Activated naive CD4-positive, alpha-beta T cell (primary cell): ENCODE results near the gene ITSN1.

Source experiments
- DNase-seq, 4 experiments: peaks; one replicate each; lab custom pipeline; 2025; lab: John Stamatoyannopoulos, UW

Gene ITSN1

GRCh38 chr21:33732038-33732437 lies 89.7 kb downstream of the ITSN1 start:
- DNase-seq, result no peak

GRCh38 chr21:33733601-33734000 lies 91.3 kb downstream of the ITSN1 start:
- DNase-seq, result no peak

GRCh38 chr21:33734291-33734690 lies 92.0 kb downstream of the ITSN1 start:
- DNase-seq, result no peak

GRCh38 chr21:33734818-33735217 lies 92.5 kb downstream of the ITSN1 start:
- DNase-seq, result no peak

GRCh38 chr21:33736569-33736968 lies 94.3 kb downstream of the ITSN1 start:
- DNase-seq, result no peak

- DNase-seq, result no peak
Observed at GRCh38 chr21:33739701-33740100, 97.4 kb downstream of the ITSN1 start.

GRCh38 chr21:33747420-33747819 lies 105.1 kb downstream of the ITSN1 start:
- no peak for DNase-seq

- no peak for DNase-seq
Observed at GRCh38 chr21:33748903-33749302, 106.6 kb downstream of the ITSN1 start.

- no peak for DNase-seq
Observed at GRCh38 chr21:33750017-33750416, 107.7 kb downstream of the ITSN1 start.

GRCh38 chr21:33751120-33751519 lies 108.8 kb downstream of the ITSN1 start:
- DNase-seq, result no peak

GRCh38 chr21:33751533-33751932 lies 109.2 kb downstream of the ITSN1 start:
- DNase-seq, result no peak

- no peak for DNase-seq
Observed at GRCh38 chr21:33752260-33752659, 110.0 kb downstream of the ITSN1 start.

GRCh38 chr21:33753886-33754285 lies 111.6 kb downstream of the ITSN1 start:
- DNase-seq, result no peak

- DNase-seq, result no peak
Observed at GRCh38 chr21:33754481-33754880, 112.2 kb downstream of the ITSN1 start.

- no peak for DNase-seq
Observed at GRCh38 chr21:33755354-33755753, 113.1 kb downstream of the ITSN1 start.

GRCh38 chr21:33760641-33761440 lies 118.5 kb downstream of the ITSN1 start:
- DNase-seq, result no peak

- DNase-seq, result no peak
Observed at GRCh38 chr21:33761441-33762036, 119.2 kb downstream of the ITSN1 start.

GRCh38 chr21:33762803-33763581 lies 120.7 kb downstream of the ITSN1 start:
- DNase-seq, result no peak

GRCh38 chr21:33763582-33763899 lies 121.2 kb downstream of the ITSN1 start:
- DNase-seq, result no peak

GRCh38 chr21:33767236-33767635 lies 124.9 kb downstream of the ITSN1 start:
- DNase-seq, result no peak

GRCh38 chr21:33767960-33768359 lies 125.7 kb downstream of the ITSN1 start:
- DNase-seq, result no peak

GRCh38 chr21:33769057-33769456 lies 126.8 kb downstream of the ITSN1 start:
- no peak for DNase-seq

- DNase-seq, result no peak
Observed at GRCh38 chr21:33770542-33770941, 128.2 kb downstream of the ITSN1 start.
